HG03571 (cell line): ENCODE measurements around the gene IFTAP.
"Not testable (repeated sequence)": the region's sequence is repeated elsewhere in the genome, so short reads cannot be mapped to it uniquely, and the experiment has no call there.

ENCODE experiments used
- ATAC-seq: cut with Tn5 transposase; IDR thresholded peaks from one replicate; pipeline ENCODE4 v1.9.1; 2021; ENCODE audit not compliant: unreplicated experiment

The IFTAP gene

DNA sequence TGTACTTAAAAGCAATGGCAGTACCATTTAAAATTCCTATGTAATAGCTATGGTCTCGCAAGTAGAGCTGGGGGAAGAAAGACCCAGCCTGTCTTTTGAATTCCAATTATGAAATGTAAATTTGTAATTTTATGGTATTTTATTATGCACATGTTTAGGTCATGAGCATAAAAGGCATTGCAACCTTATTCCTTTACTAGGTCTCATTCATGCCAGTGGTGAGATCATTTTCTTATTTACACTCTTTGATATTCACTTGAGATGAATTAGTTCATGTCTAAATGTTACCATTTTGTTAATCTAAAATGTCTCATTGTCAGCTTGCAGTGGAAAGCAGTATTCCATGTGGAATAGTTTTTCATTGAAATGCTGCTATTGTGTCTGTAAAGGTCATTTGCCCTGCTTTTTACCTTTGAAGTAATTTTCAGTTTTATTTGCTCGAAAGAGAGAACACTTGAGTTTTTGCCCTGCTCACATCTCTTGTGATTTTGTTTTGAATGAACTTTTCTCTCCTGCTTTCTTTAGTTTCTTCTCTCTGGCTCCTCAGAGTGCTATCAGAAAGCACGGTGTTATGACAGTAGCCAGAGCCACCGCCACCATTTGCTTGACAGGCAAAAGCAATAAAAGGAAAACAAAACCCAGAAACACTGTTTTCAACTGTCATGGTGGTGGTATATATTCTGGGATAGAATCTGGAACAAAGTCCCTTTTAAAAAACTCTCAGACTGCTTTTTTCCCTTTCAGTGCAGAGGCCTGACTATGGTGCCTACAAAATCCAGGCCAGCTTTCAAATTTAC lies 41.0 kb downstream of the IFTAP start:
- no peak for ATAC-seq

DNA sequence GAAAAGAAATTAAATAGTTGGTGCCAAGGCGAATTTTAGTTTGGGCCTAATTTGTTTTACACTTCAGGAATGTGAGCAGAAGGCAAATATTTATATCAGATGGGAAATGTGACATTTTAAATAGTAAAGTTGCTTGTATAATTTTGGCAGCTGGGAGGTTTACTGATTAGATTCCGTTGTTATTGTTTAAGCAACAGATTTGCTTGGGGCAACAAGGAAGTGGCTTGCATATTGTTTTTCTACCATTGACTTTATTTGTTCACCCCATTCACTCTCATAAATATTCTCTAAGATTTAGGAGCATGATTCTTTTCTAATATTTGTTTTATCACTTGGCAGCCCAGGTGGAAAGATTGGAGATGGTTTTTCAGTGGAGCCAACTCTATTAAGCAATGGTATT lies 44.3 kb downstream of the IFTAP start:
- ATAC-seq: no peak

DNA sequence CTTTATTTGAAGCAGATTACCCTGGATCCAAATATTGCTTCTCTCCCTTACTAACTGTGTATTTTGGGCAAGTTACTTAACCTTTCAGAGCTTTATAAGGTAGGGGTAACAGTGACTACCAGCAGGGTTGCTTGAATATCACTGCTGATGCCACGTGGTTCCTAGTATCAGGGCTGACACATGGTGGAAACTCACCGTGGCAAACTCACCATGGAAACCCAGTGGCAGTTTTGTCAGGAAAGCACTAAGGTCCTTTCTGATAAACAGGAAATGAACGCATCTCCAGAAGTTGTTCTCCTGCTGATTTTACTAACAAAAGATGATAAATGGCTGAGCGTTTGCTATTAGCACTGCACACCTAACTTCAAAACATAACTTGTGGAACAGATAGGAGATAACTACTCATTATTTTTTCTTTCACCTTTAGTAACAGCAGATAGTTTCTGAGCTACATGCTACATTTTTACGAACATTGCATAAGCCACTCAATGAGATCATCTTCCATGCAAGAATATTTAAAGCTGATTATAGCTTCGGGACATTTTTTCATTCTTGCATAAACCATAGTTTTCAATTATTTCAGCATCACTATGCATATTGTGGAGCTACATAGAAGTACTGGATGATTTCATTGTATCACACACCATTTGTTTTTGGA lies 63.4 kb downstream of the IFTAP start:
- ATAC-seq: no peak

- not testable (repeated sequence) for ATAC-seq
These were observed 67.1 kb downstream of the IFTAP start for GRCh38 chr11:36661359-36661758.

GRCh38 chr11:36672815-36673450 lies 78.6 kb downstream of the IFTAP start:
- no peak for ATAC-seq

- not testable (repeated sequence) for ATAC-seq
These were observed 85.2 kb downstream of the IFTAP start for GRCh38 chr11:36679547-36679946.

GRCh38 chr11:36683818-36684217 lies 89.5 kb downstream of the IFTAP start:
- no peak for ATAC-seq

- no peak for ATAC-seq
These were observed 90.8 kb downstream of the IFTAP start for GRCh38 chr11:36684840-36685801.

DNA sequence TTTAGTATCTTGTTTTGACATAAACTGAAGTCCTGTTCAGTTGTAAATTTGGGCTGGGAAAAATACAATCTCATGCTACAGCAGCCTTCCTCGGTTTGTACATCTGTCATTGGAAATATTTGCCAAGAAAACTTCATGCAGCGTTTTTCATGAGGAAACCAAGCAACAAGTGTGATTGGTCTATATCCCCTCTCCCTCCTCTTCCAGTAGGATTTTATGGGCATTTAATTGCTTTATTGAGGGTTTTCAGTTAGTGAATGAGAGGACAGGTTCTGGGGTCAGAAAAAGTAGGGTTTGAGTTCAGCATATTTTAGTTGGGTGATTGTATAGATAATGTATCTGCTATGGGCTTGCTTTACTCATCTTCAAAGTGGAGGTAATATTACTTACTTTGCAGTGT lies 93.8 kb downstream of the IFTAP start:
- ATAC-seq: no peak

GRCh38 chr11:36688571-36689291 lies 94.4 kb downstream of the IFTAP start:
- ATAC-seq: no peak

- no peak for ATAC-seq
These were observed 95.1 kb downstream of the IFTAP start for GRCh38 chr11:36689442-36689841.

- no peak for ATAC-seq
These were observed 98.4 kb downstream of the IFTAP start for GRCh38 chr11:36692704-36693103.

DNA sequence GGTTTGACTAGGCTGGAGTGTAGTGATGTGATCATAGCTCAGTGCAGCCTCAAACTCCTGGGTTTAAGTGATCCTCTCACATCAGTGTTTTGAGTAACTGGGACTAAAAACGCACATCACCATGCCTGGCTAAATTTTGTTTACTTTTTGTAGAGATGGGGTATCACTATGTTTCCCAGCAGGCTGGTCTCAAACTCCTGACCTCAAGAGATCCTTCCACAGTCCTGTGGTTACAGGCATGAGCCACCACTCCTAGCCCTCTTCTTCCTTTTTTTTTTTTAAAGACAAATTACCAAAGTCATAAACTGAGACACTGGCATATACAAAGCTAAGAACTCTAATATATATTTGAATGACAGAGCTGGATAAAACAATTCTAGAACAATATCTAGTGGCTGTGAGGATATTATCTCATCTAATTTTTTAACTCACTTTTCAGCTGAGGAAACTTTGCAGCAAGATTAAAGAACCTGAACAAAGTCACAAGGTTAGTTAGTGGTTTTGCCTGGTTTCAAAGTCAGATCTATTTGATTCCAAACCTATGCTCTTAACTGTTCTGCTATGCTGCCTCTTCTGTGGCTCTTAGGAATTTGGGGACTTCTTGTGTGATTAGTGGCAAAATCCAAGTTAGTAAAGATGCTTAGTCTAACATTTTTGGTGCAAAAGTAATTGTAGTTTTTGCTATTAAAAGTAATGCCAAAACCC lies 99.0 kb downstream of the IFTAP start:
- ATAC-seq: no peak

DNA sequence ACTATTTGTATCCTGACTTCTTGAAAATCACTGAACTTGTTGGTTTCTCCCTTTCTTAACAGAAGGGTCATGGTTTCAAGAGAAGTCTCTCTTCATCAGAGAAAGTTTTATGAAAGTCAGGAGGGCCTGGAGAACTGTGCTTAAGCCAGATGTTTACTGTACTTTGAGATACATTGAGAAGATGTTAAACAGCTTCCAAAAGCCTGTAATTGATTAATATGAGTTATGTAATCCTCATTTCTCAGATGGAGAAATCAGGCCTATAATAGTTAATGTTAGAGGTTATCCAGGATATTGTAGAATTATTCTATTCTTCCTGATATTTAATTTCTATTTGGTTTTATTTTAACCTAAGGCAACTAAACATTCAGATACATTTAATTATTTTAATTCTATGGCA lies 100.8 kb downstream of the IFTAP start:
- no peak for ATAC-seq

GRCh38 chr11:36695571-36695970 lies 101.3 kb downstream of the IFTAP start:
- ATAC-seq: no peak

GRCh38 chr11:36696550-36696949 lies 102.2 kb downstream of the IFTAP start:
- no peak for ATAC-seq

- ATAC-seq: no peak
These were observed 105.0 kb downstream of the IFTAP start for GRCh38 chr11:36699271-36699670.

- no peak for ATAC-seq
These were observed 105.9 kb downstream of the IFTAP start for GRCh38 chr11:36700246-36700645.

DNA sequence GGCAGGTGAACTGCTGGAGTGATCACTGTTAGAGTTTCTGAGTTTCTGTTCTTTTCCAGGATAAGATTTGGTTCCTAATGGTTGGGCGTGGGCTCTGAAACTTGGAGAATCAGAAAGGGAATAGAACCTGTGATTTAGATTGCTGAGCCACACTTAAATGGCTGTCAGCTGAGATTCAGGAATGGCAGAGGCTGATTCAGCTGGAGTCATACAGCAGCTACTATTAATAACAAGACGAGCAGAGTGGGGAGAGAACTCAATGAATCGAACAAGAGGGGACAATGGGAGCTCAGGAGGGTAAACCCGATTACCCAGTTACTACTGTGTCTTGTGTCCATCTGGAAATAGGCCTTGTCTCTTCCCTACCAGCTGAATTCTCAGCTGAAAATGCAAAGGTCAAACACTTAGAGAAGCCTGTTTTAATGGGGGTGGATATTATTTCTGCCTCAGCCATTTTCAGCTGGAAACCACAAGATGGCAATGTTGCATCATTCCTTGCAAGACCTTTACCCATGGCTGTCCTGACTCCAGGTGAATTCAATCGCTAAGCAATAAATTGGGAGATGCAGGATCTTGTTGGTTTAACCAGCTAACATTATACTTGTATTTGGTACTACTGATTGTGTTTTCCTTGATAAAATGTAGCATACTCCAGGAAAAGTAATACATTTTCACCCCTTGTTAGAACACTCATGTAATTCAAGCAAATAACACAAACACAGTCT lies 108.2 kb downstream of the IFTAP start:
- no peak for ATAC-seq
